Measurements from ENCODE around the gene SORBS1. TPM values are rescaled to one million over a fixed set of nuclear protein-coding genes. Genes with fewer than 3 reads are reported as not detected.

SORBS1 gene
- total and polyA plus RNA-seq, 9 of the 15 experiments (the other 6 are each of a cell fraction or from before 2014, with no cell fraction given): 2.0 to 13.3 (median 6.5) TPM

GRCh38 chr10:95400787-95401186, 160.4 kb downstream of the SORBS1 start:
- Histone ChIP-seq H3K4me1 (replicated peaks in 1 of 2; ENCODE audit: control insufficient read depth in 2 of 2, insufficient read depth in 2 of 2, low read length in 2 of 2) (peaks cover 8% of the 10 kb centered on the region in 2 experiments), H3K36me3 (ENCODE audit: control insufficient read depth, insufficient read depth, low read length) (0 out of 3 replicates have a peak, but pooled peaks cover 3% of the 10 kb centered on the region), H3K4me3 (no peak overlapping the region), H3K79me2 (ENCODE audit: control insufficient read depth, insufficient read depth, low read length) (no peaks in the 10 kb centered on the region), H4K20me1 (replicated peaks; ENCODE audit: control insufficient read depth, insufficient read depth, low read length) (no peaks in the 10 kb centered on the region), H3K9ac (ENCODE audit: insufficient read depth in 1 of 2, low read depth in 2 of 2, low read length in 2 of 2) (no peak overlapping the region), H3K4me2 (ENCODE audit: insufficient read depth, low read length) (no peak overlapping the region), H2AFZ (ENCODE audit: low read depth, low read length) (no peak overlapping the region), H3K27ac (ENCODE audit: extremely low read depth, low read depth, low read length) (no peak overlapping the region), H3K27me3 (ENCODE audit: control insufficient read depth in 2 of 2, insufficient read depth in 2 of 2, low read length in 2 of 2) (no peaks in the 10 kb centered on the region), H3K9me1 (ENCODE audit: control insufficient read depth, insufficient read depth, low read length) (no peaks in the 10 kb centered on the region), H3K9me3 (replicated peaks; ENCODE audit: control insufficient read depth, insufficient read depth, low read depth, low read length) (no peaks in the 10 kb centered on the region)
- ChIA-PET CTCF (ENCODE audit: low intra/inter-chr PET ratio) (no interaction called here), POLR2A (interaction anchor here (0.6 kb wide), 1 partner anchor 13 kb away, joined by 3 read pairs; no protein-coding TSS in a partner anchor)
- DNase-seq (ENCODE audit: extremely low read depth in 1 of 4, low spot score in 3 of 4) (peak in 1 of 4 experiments; percentile 22), ATAC-seq (no peak), FAIRE-seq (no peak)
- in situ Hi-C loops (cut with MboI) (no loop called here), intact Hi-C loops (cut with micrococcal nuclease) (no loop called here)
- BruUV-seq (replicated peaks): no TSS peak
- WGBS (ENCODE audit: insufficient coverage, low coverage, missing lambda C conversion rate): 67% methylated on average over 1 of the region's 2 CpGs
- peak; percentile 69 for TF ChIP-seq EGR1 (conservative IDR thresholded peaks at IDR 0.05)
- no peak for TF ChIP-seq ARID2 (IDR thresholded peaks at IDR 0.05)
- TF ChIP-seq COPS2 (conservative IDR thresholded peaks at IDR 0.05): no peak
- TF ChIP-seq ZNF121 (CRISPR knock-in tag; conservative IDR thresholded peaks at IDR 0.05): 0 out of 2 replicates have a peak, but pooled peaks have one; percentile 39
- no peak for TF ChIP-seq ZNF134 (CRISPR knock-in tag; conservative IDR thresholded peaks at IDR 0.05)
- no peak for TF ChIP-seq CXXC5 (CRISPR knock-in tag; IDR thresholded peaks at IDR 0.05)
- no peak for TF ChIP-seq GATAD2A (IDR thresholded peaks at IDR 0.05)
- TF ChIP-seq MGA (IDR thresholded peaks at IDR 0.05): no peak
- no peak for TF ChIP-seq ZNF699 (CRISPR knock-in tag; IDR thresholded peaks at IDR 0.05; ENCODE audit: insufficient replicate concordance)
- TF ChIP-seq GTF2B (IDR thresholded peaks at IDR 0.05; ENCODE audit: extremely low read depth, insufficient read length): no peak
- TF ChIP-seq KDM1A (IDR thresholded peaks at IDR 0.05): 0 out of 4 replicates have a peak, but pooled peaks of 1 of the 2 experiments have one; percentile 29
- no peak for TF ChIP-seq MEF2D (tag; conservative IDR thresholded peaks at IDR 0.05; ENCODE audit: low read depth)
- no peak for TF ChIP-seq ZNF347 (CRISPR knock-in tag; IDR thresholded peaks at IDR 0.05; ENCODE audit: low read depth)
